Frontal cortex (tissue), 4 donors: ENCODE data around the gene SYTL1. TPM values are rescaled to one million over a fixed set of nuclear protein-coding genes. Genes with fewer than 3 reads are reported as not detected.
"Not testable (repeated sequence)": the region's sequence is repeated elsewhere in the genome, so short reads cannot be mapped to it uniquely, and the experiment has no call there.

ENCODE experiments used
- DNase-seq, 2 donors: peaks; one replicate each; pipeline ENCODE4 v3.0.0; 2012; ENCODE audit warnings: low spot score in 2 of 2
- FAIRE-seq: peaks from 2 replicates; lab custom pipeline; 2012; peaks lifted over from hg19 to GRCh38; lab: Jason Lieb, UNC
- total RNA-seq: library from RNA; depleted of rRNA; stranded (reverse); fragments of >200 nt; gene quantifications from one replicate; pipeline ENCODE4 v1.2.3, GENCODE V29; 2014
- donor health status: control.
- donor health status: control.
- donor health status: control.

Gene SYTL1
- total RNA-seq, 1 donor from 2014 or later: not detected

- DNase-seq (no peak), FAIRE-seq (no peak)
These were observed 39.2 kb downstream of the SYTL1 start for GRCh38 chr1:27380766-27381733.

- DNase-seq: no peak
- FAIRE-seq: no peak
These were observed 40.3 kb downstream of the SYTL1 start for GRCh38 chr1:27381969-27382762.

DNA sequence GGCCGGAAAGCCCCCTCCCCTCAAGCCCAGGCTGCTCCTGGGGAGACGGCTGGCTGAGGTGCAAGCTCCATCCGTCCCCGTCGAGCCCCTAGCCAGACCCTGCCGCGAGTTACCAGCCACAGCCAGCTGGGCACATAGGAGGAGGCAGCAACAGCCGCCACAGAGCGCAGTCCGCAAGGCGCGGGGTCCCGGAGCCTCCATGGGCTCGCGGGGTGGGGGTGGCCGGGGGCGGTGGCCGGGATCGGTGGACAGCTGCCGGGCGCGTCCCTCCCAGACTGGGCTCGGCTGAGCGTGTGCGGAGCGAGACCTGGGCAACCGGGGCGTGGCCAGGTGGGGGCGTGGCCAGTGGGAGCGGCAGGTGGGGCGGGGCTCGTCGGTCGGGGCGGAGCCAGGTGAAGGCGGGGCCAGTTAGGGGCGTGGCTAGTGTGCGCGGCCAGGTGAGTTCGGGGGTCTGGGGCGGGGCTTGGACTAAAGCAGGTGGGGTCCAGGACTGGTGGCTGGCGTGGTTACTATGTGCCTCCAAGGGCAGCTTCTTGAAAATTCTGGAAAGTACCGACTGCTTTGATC, 41.3 kb downstream of the SYTL1 start, which contains the start of gene CD164L2:
CD164L2 (minus strand) TSS at position 295 of the 567 bp plus-strand sequence; CDS start at position 201, 94 bp downstream.
- peak in 1 of 2 donors; percentile 60 for DNase-seq

GRCh38 chr1:27383661-27384060, 41.8 kb downstream of the SYTL1 start:
- FAIRE-seq: no peak

More for the DNA sequence above, 41.3 kb downstream of the SYTL1 start, which contains the start of gene CD164L2:
- FAIRE-seq: no peak

GRCh38 chr1:27384797-27385196, 43.0 kb downstream of the SYTL1 start:
- DNase-seq, FAIRE-seq: not testable (repeated sequence)

More at GRCh38 chr1:27383661-27384060, 41.8 kb downstream of the SYTL1 start:
- no peak for DNase-seq

GRCh38 chr1:27388337-27389005, 46.6 kb downstream of the SYTL1 start:
- no peak for FAIRE-seq
- peak in 1 of 2 donors; percentile 48 for DNase-seq

DNA sequence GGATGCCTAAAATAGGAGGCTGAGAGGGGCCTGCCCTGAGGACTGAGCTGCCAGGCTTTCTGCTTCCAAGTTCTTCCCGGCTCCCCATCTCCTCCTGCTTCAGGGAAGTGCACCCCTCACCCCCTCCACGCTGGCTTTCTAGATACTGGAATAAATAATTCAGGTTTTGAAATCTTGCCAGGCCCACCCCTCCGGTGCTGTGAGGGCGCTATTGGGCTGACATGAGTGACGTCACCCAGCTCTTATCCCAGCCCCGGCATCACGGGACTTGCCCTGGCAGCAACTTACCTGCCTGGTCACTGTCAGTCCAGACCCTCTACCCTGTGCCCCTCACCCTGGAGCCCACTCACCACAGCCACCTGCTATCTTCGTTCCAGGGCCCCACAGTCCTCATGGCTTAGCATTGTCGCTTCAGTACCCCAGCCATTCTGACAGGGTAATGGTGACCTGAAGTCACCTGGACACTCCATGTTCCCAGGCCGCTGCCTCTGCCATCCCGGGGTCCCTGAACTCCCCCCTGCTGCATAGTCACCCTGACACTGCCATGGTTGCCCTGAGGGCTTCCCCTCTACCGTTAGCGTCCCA, 49.8 kb downstream of the SYTL1 start:
- DNase-seq (peak; percentile 52 to 78), FAIRE-seq (no peak)

DNA sequence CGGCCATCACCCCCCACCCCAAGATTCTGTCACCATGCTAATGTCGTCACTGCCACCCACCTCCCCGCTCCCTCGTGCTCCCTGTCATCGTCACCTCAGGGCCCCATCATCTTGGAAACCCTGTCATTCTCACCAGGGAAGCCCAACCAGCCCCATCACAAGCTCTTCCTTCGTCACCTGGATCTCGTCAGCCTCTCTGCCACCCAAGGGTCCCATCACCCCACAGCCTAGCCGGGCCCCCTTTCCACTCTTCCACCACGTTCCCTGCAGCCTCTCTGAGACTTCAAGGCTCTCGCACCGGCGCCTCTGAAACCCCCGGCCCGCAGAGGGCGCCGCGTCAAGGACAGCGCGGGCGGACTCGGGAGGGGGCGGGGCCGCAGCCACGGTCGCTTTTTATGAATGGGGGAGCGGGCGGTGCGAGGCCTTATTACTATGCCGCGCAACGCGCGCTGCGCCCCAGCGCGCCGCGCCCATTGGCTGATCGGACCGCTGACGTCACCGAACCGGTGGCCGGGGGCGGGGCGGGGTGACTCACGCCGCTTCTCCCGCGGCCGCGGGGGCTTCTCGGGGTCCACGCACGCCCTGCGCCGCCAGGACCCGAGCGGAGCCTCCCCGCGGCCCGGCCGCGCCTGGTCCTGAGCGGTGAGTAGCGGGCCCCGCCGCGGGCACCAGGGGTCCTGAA, 50.4 kb downstream of the SYTL1 start, which contains the start of gene GPR3:
GPR3 (plus strand) TSS at position 527 of the 682 bp plus-strand sequence. CDS start 1,177 bp downstream, outside the sequence.
- no peak for FAIRE-seq

GRCh38 chr1:27392778-27393635, 51.2 kb downstream of the SYTL1 start:
- no peak for DNase-seq
- FAIRE-seq: no peak

More for the DNA sequence above, 50.4 kb downstream of the SYTL1 start, which contains the start of gene GPR3:
- peak; percentile 96 to 97 for DNase-seq

DNA sequence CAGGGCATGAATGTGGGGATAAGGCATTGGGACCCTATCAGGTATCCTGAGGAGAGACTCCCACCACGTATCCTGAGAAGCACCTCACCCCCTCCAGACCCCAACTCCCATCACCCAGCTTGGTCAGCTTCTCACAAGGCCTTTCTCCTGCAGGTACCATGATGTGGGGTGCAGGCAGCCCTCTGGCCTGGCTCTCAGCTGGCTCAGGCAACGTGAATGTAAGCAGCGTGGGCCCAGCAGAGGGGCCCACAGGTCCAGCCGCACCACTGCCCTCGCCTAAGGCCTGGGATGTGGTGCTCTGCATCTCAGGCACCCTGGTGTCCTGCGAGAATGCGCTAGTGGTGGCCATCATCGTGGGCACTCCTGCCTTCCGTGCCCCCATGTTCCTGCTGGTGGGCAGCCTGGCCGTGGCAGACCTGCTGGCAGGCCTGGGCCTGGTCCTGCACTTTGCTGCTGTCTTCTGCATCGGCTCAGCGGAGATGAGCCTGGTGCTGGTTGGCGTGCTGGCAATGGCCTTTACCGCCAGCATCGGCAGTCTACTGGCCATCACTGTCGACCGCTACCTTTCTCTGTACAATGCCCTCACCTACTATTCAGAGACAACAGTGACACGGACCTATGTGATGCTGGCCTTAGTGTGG, 51.9 kb downstream of the SYTL1 start:
- no peak for DNase-seq
- FAIRE-seq: no peak

- FAIRE-seq: no peak
These were observed 52.4 kb downstream of the SYTL1 start for GRCh38 chr1:27394282-27394658.

GRCh38 chr1:27394925-27395324, 53.1 kb downstream of the SYTL1 start:
- DNase-seq (no peak), FAIRE-seq (no peak)

More at GRCh38 chr1:27394282-27394658, 52.4 kb downstream of the SYTL1 start:
- DNase-seq: no peak

- no peak for FAIRE-seq
- DNase-seq: peak; percentile 75 to 86
These were observed 53.8 kb downstream of the SYTL1 start for GRCh38 chr1:27395441-27396195.

GRCh38 chr1:27397110-27397509, 55.3 kb downstream of the SYTL1 start:
- FAIRE-seq (no peak), DNase-seq (no peak)

DNA sequence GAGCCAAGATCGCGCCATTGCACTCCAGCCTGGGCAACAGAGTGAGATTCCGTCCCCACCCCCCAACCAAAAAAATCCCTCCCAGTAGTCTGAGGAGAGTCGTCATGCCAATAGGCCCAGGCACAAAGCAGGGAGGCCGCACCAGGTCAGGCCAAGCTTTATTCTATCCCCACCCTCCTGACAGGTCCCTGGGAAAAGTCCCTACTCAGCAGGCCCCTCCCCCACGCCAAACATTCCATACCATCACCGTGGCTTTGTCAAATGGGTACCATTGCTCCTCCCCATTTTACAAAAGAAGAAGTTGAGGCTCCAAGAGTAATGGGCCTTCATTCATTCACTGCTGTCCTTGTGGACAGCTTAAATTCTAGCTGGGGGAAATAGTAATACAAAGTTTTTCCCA, 55.9 kb downstream of the SYTL1 start:
- DNase-seq (no peak), FAIRE-seq (no peak)
